Progenitor cell of endocrine pancreas (in vitro differentiated cells): ENCODE results near the gene BLM. TPM values are rescaled to one million over a fixed set of nuclear protein-coding genes. Genes with fewer than 3 reads are reported as not detected.

Experiments
- DNase-seq: peaks from one replicate; pipeline ENCODE4 v3.0.0; 2021; ENCODE audit warnings: low spot score; ENCODE audit not compliant: unreplicated experiment
- H3K27ac Mint-ChIP-seq: 2 replicates; pipeline ENCODE4 v1.8.0; 2021; ENCODE audit warnings: mild to moderate bottlenecking, moderate library complexity, mixed read lengths
- H3K27me3 Mint-ChIP-seq: 2 replicates; pipeline ENCODE4 v1.8.0; 2021; ENCODE audit warnings: mixed read lengths
- H3K36me3 Mint-ChIP-seq: 2 replicates; pipeline ENCODE4 v1.8.0; 2022; ENCODE audit warnings: mixed read lengths; ENCODE audit not compliant: insufficient read depth
- H3K4me1 Mint-ChIP-seq: 2 replicates; pipeline ENCODE4 v1.8.0; 2021; ENCODE audit warnings: low read depth, mixed read lengths
- H3K4me3 Mint-ChIP-seq: 2 replicates; pipeline ENCODE4 v1.8.0; 2021; ENCODE audit warnings: low read depth, mild to moderate bottlenecking, moderate library complexity, mixed read lengths
- H3K9me3 Mint-ChIP-seq: 2 replicates; pipeline ENCODE4 v1.8.0; 2021; ENCODE audit warnings: low read depth, mixed read lengths
- total RNA-seq: library from RNA; stranded (reverse); gene quantifications from 2 replicates; pipeline ENCODE4 v1.2.1, GENCODE V29; 2021
- TF ChIP-seq, protein P1 (sequence below): fragments of 200-600 bp; sonication (generic); IDR thresholded peaks from one replicate; pipeline ENCODE4 v1.5.0; 2021; ENCODE audit warnings: antibody characterized with exemption, mild to moderate bottlenecking; ENCODE audit not compliant: unreplicated experiment

Gene BLM
- total RNA-seq, 1 donor from 2014 or later: 19.6 TPM

DNA sequence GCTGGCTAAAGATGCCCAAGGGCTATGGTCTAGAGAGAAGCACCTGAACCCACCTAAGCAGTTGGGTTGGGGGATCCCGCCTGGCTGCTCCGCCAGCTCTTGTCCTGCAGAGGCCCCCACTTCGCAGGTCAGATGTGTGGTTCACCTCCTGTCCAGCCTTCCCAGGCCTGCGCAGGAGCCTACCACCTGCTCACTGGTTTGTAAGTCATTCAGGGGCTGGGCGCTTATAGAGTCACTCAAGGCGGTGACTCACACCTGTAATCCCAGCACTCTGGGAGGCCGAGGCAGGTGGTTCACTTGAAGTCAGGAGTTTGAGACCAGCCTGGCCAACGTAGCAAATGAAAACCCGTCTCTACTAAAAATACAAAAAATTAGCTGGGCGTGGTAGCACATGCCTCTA, 147.4 kb downstream of the BLM start:
- Mint-ChIP-seq H3K4me3 (no peak overlapping the region), H3K27ac (no peak overlapping the region), H3K36me3 (no peaks in the 10 kb centered on the region), H3K27me3 (peaks cover 7% of the 10 kb centered on the region), H3K9me3 (no peaks in the 10 kb centered on the region), H3K4me1 (peaks cover 35% of the 10 kb centered on the region)
- TF ChIP-seq, protein P1, sequence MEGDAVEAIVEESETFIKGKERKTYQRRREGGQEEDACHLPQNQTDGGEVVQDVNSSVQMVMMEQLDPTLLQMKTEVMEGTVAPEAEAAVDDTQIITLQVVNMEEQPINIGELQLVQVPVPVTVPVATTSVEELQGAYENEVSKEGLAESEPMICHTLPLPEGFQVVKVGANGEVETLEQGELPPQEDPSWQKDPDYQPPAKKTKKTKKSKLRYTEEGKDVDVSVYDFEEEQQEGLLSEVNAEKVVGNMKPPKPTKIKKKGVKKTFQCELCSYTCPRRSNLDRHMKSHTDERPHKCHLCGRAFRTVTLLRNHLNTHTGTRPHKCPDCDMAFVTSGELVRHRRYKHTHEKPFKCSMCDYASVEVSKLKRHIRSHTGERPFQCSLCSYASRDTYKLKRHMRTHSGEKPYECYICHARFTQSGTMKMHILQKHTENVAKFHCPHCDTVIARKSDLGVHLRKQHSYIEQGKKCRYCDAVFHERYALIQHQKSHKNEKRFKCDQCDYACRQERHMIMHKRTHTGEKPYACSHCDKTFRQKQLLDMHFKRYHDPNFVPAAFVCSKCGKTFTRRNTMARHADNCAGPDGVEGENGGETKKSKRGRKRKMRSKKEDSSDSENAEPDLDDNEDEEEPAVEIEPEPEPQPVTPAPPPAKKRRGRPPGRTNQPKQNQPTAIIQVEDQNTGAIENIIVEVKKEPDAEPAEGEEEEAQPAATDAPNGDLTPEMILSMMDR: no peak
- no peak for DNase-seq

DNA sequence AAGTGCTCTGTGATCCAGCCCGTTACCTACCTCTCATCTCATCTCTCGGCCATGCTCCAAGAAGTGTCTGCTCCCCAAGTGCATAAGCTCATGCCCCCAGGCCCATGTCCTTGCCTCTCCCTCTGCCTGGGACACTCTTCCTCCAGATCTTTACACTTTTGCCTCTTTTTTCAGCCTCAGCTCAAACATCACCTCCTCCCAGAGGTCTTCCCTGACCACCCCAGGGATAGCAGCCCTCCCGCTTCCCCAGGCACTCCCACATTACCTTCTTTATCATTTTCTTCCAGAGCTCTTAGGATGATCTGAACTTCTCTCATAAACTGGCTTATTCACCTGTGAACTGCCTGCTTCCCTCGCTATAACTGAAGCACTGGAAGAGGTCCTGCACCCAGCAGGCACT, 148.6 kb downstream of the BLM start:
- TF ChIP-seq, protein P1: no peak
- peaks cover 7% of the 10 kb centered on the region for H3K27me3 Mint-ChIP-seq
- no peaks in the 10 kb centered on the region for H3K9me3 Mint-ChIP-seq
- H3K36me3 Mint-ChIP-seq: no peaks in the 10 kb centered on the region
- H3K27ac Mint-ChIP-seq: no peak overlapping the region
- peaks cover 43% of the 10 kb centered on the region for H3K4me1 Mint-ChIP-seq
- no peak overlapping the region for H3K4me3 Mint-ChIP-seq
- DNase-seq: no peak

Other genes with a start within 250 kb of the BLM start
- 30.0 and 34.6 TPM in 2 replicates for gene CRTC3, start 187.4 kb upstream of the BLM start, total RNA-seq
- gene FURIN, start 151.2 kb downstream of the BLM start, total RNA-seq: 64.1 and 64.8 TPM in 2 replicates
- 13.8 and 16.2 TPM in 2 replicates for gene FES, start 167.2 kb downstream of the BLM start, total RNA-seq
- 111 and 117 TPM in 2 replicates for gene MAN2A2, start 186.0 kb downstream of the BLM start, total RNA-seq
- gene HDDC3, start 215.2 kb downstream of the BLM start, total RNA-seq: 14.5 and 16.6 TPM in 2 replicates
- gene UNC45A, start 217.9 kb downstream of the BLM start, total RNA-seq: 83.4 and 90.6 TPM in 2 replicates
- 20.6 and 23.0 TPM in 2 replicates for gene RCCD1, start 237.5 kb downstream of the BLM start, total RNA-seq